ENCODE results near the gene VAPB. TPM values are rescaled to one million over a fixed set of nuclear protein-coding genes. Genes with fewer than 3 reads are reported as not detected.
"Not testable (repeated sequence)": the region's sequence is repeated elsewhere in the genome, so short reads cannot be mapped to it uniquely, and the experiment has no call there.

VAPB gene
- total RNA-seq, 2 experiments from 2014 or later = 32.8 to 35.6 TPM

DNA sequence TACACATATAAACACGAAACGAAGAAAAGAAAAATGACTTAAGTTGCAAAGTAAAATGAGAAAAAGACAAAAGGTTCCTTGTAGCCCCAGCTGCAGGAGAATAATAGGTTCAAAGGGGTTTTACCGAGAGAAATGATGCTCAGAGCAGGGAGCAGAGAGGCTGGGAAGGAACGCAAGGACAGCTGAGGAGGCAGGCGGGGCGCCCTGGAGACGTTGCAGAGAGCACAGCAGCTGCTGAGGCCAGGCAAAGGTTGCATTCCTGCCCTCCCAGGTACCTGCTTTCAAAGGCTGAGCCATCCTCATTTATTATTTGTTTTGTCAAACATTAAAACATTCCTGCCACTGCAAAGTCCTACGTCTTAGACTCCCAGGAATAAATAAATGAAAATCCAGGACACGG, 16.2 kb upstream of the VAPB start:
- no peak overlapping the region for H3K27ac Mint-ChIP-seq
- no peak for ATAC-seq (ENCODE audit: low read depth)
- DNase-seq = no peak
- peaks cover 11% of the 10 kb centered on the region for H3K27me3 Mint-ChIP-seq
- H3K9me3 Mint-ChIP-seq = no peaks in the 10 kb centered on the region
- H3K36me3 Mint-ChIP-seq = no peaks in the 10 kb centered on the region
- peaks cover 2% of the 10 kb centered on the region for H3K4me1 Mint-ChIP-seq
- POLR2A ChIA-PET = no interaction called here
- no peak overlapping the region for H3K4me3 Mint-ChIP-seq

DNA sequence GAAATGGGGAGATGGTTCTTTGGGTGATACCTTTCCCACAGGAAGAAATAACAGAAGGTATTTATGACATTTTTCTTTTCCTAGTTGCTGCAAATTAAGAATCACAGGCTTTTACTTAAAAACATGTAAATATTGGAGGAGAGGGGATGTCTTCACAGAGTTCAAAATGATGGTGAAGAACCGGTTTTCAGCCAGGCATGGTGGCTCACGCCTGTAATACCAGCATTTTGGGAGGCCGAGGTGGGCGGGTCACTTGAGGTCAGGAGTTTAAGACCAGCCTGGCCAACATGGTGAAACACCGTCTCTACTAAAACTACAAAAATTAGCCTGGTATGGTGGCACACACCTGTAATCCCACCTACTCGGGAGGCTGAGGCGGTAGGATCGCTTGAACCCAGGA, 15.7 kb upstream of the VAPB start:
- H3K36me3 Mint-ChIP-seq; ATAC-seq (ENCODE audit: low read depth); H3K4me1 Mint-ChIP-seq; POLR2A ChIA-PET; H3K4me3 Mint-ChIP-seq; H3K27ac Mint-ChIP-seq; H3K9me3 Mint-ChIP-seq; DNase-seq: not testable (repeated sequence)
- H3K27me3 Mint-ChIP-seq = peaks cover 15% of the 10 kb centered on the region

- Mint-ChIP-seq H3K4me1 (peaks cover 2% of the 10 kb centered on the region), H3K4me3 (no peak overlapping the region), H3K27ac (no peak overlapping the region), H3K27me3 (peaks cover 19% of the 10 kb centered on the region), H3K36me3 (no peaks in the 10 kb centered on the region), H3K9me3 (no peaks in the 10 kb centered on the region)
- POLR2A ChIA-PET = no interaction called here
- ATAC-seq (ENCODE audit: low read depth) (no peak), DNase-seq (no peak)
These were observed 14.8 kb upstream of the VAPB start for GRCh38 chr20:58374027-58374850.

DNA sequence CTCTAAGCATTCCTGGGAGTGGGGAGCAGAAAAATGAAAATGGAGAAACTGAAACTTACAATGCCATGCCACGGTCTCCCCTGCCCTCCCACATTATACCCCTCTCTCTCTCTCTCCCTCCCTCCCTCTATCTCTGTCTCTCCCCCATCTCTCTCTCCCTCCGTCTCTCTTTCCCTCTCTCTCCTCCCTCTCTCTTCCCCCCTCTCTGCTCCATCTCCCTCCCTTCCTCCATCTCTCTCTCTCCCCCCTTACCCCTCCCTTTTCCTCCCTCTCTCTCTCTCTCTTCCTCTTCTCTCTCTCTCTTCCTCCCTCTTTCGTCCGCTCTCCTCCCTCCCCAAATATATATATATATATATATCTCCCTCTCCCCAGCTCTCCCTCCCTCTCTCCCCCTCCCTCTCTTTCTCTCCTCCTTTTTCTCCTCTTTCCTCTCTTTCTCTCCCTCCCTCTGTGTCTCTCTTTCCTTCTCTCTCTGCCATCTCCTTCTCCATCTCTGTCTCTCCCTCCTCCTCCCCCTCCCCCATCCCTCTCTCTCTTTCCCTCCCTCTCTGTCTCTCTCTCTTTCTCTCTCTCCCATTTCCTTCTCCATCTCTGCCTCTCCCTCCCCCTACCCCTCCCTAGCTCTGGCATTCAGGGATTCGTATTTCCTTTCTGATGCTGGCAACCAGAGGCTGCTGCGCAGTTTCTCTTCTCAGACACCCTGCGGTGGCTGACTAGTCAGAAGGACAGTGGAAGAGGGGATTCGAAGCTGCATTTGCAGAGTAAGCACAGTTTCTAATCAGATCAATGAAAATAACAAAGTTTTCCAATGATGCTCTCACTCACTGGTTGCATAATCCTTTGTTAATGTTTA, 13.9 kb upstream of the VAPB start:
- Mint-ChIP-seq H3K27me3 (peaks cover 23% of the 10 kb centered on the region), H3K4me3 (no peak overlapping the region), H3K27ac (no peak overlapping the region), H3K36me3 (no peaks in the 10 kb centered on the region), H3K4me1 (peaks cover 2% of the 10 kb centered on the region), H3K9me3 (no peaks in the 10 kb centered on the region)
- DNase-seq (no peak), ATAC-seq (ENCODE audit: low read depth) (no peak)
- POLR2A ChIA-PET = no interaction called here

DNA sequence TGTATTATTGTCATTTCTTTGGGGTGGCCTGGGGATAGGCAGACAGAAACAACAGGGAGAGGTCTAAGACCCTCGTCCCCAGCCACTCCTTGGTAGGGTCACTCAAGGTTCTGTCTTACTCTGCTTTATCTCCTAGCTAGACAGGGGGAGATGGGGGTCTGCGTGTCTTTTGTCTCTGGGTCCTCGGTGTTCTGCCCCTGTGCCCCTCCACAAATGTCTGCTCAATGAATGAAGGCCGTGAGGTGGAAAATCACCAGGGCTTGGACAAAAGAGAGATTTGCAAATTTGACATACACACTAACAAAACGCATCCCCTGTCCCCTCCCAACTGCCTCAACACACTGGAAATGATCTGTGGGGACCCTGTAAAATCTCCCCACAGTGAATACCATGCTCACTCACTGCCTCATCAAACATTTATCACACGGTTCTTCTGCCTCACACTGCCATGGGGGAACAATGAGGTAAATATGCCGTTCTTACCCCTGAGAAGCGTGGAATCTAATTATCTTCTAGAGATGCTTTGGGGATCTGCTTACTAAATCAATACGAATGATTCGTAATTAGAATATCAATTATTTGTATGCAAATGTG, 13.2 kb upstream of the VAPB start:
- Mint-ChIP-seq H3K27ac (no peak overlapping the region), H3K27me3 (peaks cover 25% of the 10 kb centered on the region), H3K9me3 (no peaks in the 10 kb centered on the region), H3K4me3 (no peak overlapping the region), H3K4me1 (peaks cover 2% of the 10 kb centered on the region), H3K36me3 (no peaks in the 10 kb centered on the region)
- POLR2A ChIA-PET = interaction anchor here (1.3 kb wide), 1 partner anchor 13 kb away, joined by 5 read pairs; the partner anchor contains the start of gene VAPB
- ATAC-seq (ENCODE audit: low read depth) (no peak), DNase-seq (no peak)

- Mint-ChIP-seq H3K27me3 (peaks cover 29% of the 10 kb centered on the region), H3K27ac (no peak overlapping the region), H3K36me3 (peaks cover 7% of the 10 kb centered on the region), H3K4me3 (no peak overlapping the region), H3K4me1 (peaks cover 2% of the 10 kb centered on the region), H3K9me3 (peaks cover 5% of the 10 kb centered on the region)
- POLR2A ChIA-PET = interaction anchor here (1.3 kb wide), 1 partner anchor 12 kb away, joined by 5 read pairs; the partner anchor contains the start of gene VAPB
- no peak for ATAC-seq (ENCODE audit: low read depth)
- DNase-seq = no peak
These were observed 12.0 kb upstream of the VAPB start for GRCh38 chr20:58377017-58377416.

- POLR2A ChIA-PET = no interaction called here
- Mint-ChIP-seq H3K36me3 (peaks cover 7% of the 10 kb centered on the region), H3K27ac (no peak overlapping the region), H3K9me3 (peaks cover 5% of the 10 kb centered on the region), H3K27me3 (peaks cover 29% of the 10 kb centered on the region), H3K4me3 (no peak overlapping the region), H3K4me1 (peaks cover 2% of the 10 kb centered on the region)
- DNase-seq (no peak), ATAC-seq (ENCODE audit: low read depth) (no peak)
These were observed 11.1 kb upstream of the VAPB start for GRCh38 chr20:58377766-58378401.

DNA sequence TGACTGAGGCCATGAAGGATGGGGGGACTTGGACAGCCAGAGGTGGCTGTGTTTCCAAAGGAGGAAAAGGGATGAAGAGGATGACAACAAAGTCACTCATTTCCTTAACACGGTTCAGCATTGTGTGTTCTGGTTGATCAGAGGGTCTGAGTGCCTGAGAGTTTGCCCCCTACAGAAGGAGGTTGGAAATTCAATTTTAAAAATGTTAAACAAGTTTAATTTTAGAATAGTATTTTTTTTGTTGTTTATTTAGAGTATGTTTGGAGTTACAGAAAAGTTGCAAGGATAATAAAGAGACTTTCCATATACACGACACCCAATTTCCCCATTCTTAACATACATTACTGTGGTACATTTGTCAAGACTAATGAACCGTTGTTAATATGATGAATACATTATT, 10.3 kb upstream of the VAPB start:
- Mint-ChIP-seq H3K36me3 (peaks cover 7% of the 10 kb centered on the region), H3K27me3 (peaks cover 33% of the 10 kb centered on the region), H3K4me1 (peaks cover 2% of the 10 kb centered on the region), H3K9me3 (peaks cover 5% of the 10 kb centered on the region), H3K27ac (no peak overlapping the region), H3K4me3 (no peak overlapping the region)
- POLR2A ChIA-PET = no interaction called here
- no peak for DNase-seq
- no peak for ATAC-seq (ENCODE audit: low read depth)

GRCh38 chr20:58381627-58382026, 7.4 kb upstream of the VAPB start:
- peaks cover 7% of the 10 kb centered on the region for H3K36me3 Mint-ChIP-seq
- POLR2A ChIA-PET = no interaction called here
- ATAC-seq (ENCODE audit: low read depth) = no peak
- H3K4me1 Mint-ChIP-seq = peaks cover 1% of the 10 kb centered on the region
- no peak overlapping the region for H3K4me3 Mint-ChIP-seq
- no peak for DNase-seq
- H3K27ac Mint-ChIP-seq = no peak overlapping the region
- peaks cover 31% of the 10 kb centered on the region for H3K27me3 Mint-ChIP-seq
- peaks cover 5% of the 10 kb centered on the region for H3K9me3 Mint-ChIP-seq

DNA sequence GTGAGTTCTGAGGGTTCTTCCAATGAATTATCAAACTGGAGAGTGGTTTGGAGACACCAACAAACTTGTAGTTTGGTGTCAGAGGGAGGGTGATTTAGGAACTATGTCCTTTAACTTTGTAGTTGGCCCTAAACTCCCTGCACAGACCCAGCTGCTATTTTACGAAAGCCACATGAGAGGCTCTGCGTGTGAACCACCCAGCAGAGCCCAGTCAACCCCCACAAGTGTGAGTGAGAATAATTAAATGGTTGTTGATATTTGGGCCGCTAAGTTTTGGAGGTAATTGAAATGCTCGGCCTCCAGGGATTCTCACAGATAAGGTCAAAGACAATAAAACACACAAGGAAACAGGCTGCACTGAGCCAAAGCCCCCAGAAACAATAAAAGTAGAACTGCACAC, 6.9 kb upstream of the VAPB start:
- POLR2A ChIA-PET = no interaction called here
- no peak for ATAC-seq (ENCODE audit: low read depth)
- DNase-seq = no peak
- Mint-ChIP-seq H3K27me3 (peaks cover 29% of the 10 kb centered on the region), H3K4me1 (peaks cover under 1% of the 10 kb centered on the region), H3K36me3 (peaks cover 7% of the 10 kb centered on the region), H3K9me3 (peaks cover 5% of the 10 kb centered on the region), H3K4me3 (no peak overlapping the region), H3K27ac (no peak overlapping the region)

DNA sequence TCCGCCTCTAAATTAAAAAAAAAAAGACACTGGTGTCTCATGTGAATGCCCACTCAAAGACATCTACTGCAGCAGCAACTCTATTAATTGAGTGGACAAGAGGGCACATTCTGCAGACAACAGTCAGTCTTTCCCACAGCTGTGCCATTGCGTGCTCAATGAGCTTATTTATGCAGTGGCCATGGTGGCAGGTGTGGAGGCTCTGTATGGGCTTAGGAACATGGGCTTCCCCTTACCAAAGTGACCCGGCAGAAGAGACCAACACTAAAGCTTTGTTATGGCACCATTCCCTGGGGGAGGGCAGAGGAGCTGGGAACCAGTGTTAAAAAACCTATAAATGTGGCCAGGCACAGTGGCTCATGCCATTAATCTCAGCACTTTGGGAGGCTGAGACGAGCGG, 4.2 kb upstream of the VAPB start:
- Mint-ChIP-seq H3K4me1 (no peaks in the 10 kb centered on the region), H3K27ac (no peak overlapping the region), H3K27me3 (peaks cover 14% of the 10 kb centered on the region), H3K4me3 (no peak overlapping the region), H3K9me3 (peaks cover 5% of the 10 kb centered on the region), H3K36me3 (peaks cover 8% of the 10 kb centered on the region)
- DNase-seq (no peak), ATAC-seq (ENCODE audit: low read depth) (no peak)
- POLR2A ChIA-PET = no interaction called here

DNA sequence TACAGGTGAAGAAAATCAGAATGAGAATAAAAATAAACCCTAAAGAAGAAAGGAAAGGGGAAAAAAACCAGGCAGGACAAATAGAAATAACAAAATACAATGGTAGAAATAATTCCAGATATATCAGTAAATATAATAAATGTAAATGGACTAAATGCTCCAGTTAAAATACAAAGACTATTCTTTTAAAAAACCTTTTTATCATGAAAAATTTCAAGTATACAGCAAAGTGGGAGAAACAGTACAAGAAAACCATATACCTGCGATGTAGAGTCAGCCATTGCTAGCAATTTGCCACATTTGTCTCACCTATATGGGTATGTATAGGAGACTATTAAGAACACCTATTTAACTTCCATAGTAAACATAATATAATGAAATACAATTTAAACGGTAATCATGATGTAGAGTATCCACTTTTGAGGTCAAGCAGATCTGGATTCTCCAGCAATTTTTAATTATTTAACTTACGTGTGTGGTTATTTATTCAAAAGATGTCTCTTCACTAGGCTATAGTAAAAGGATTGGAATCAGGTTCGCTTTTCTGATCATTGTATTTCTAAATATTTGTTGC, 914 bp upstream of the VAPB start:
- Mint-ChIP-seq H3K4me1 (peaks cover 24% of the 10 kb centered on the region), H3K36me3 (peaks cover 23% of the 10 kb centered on the region), H3K9me3 (no peaks in the 10 kb centered on the region), H3K27me3 (peaks cover 7% of the 10 kb centered on the region), H3K27ac (no peak overlapping the region), H3K4me3 (peak overlapping the region; percentile 82)
- POLR2A ChIA-PET = interaction anchor here (0.7 to 1.6 kb wide), 7 partner anchors 11 to 1552 kb away, joined by 3 to 10 read pairs (median 6); partner anchors contain the start of genes FAM217B, PPP1R3D and STX16
- ATAC-seq (ENCODE audit: low read depth) (no peak), DNase-seq (no peak)
